Heart left ventricle (tissue), 16 donors: Measurements from ENCODE around the gene LINGO1. TPM values are rescaled to one million over a fixed set of nuclear protein-coding genes. Genes with fewer than 3 reads are reported as not detected.
A peak's percentile ranks its signal among the peaks of the same experiment; 100 is the strongest.

Source experiments
- ATAC-seq, 4 donors: fragments of 200-7000 bp; cut with Tn5 transposase; one replicate each; pipeline ENCODE4 v1.9.1; 2020 to 2022; ENCODE audit warnings: moderate library complexity in 4 of 4, mild to moderate bottlenecking in 3 of 4, moderate number of reproducible peaks in 1 of 4
- DNase-seq, 5 donors: peaks; one replicate each; pipeline ENCODE4 v3.0.0-alpha.2; 2020
- H3K27ac ChIP-seq, 12 donors: fragments of 200-600 bp; sonication (generic) in 4 of 12; one replicate each; pipeline versions ENCODE4 v1.5.0 to v1.8.0; 2016 to 2022; ENCODE audit warnings: mild to moderate bottlenecking in 2 of 12
- H3K27me3 ChIP-seq, 9 donors: fragments of 200-600 bp; sonication (generic) in 2 of 9; one replicate each; pipeline versions ENCODE4 v1.5.1 to v1.8.0; 2016 to 2022; ENCODE audit warnings: mild to moderate bottlenecking in 3 of 9
- H3K36me3 ChIP-seq, 9 donors: fragments of 200-600 bp; sonication (generic) in 2 of 9; one replicate each; pipeline versions ENCODE4 v1.5.0 to v1.8.0; 2018 to 2022; ENCODE audit warnings: mild to moderate bottlenecking in 2 of 9
- H3K4me1 ChIP-seq, 12 donors: fragments of 200-600 bp; sonication (generic) in 4 of 12; one replicate each; pipeline versions ENCODE4 v1.5.0 to v1.8.0; 2016 to 2022; ENCODE audit warnings: mild to moderate bottlenecking in 3 of 12
- H3K4me3 ChIP-seq, 12 donors: fragments of 200-600 bp; sonication (generic) in 4 of 12; one replicate each; pipeline versions ENCODE4 v1.5.0 to v1.8.0; 2017 to 2022; ENCODE audit warnings: mild to moderate bottlenecking in 9 of 12, moderate library complexity in 4 of 12
- H3K9me3 ChIP-seq, 12 donors: fragments of 200-600 bp; sonication (generic) in 4 of 12; one replicate each; pipeline versions ENCODE4 v1.5.0 to v1.8.0; 2016 to 2022; ENCODE audit warnings: mild to moderate bottlenecking in 1 of 12
- POLR2A ChIP-seq, 2 donors: fragments of 450-650 bp; IDR thresholded peaks; one replicate each; pipeline ENCODE4 v1.6.1; 2017; ENCODE audit warnings: antibody characterized with exemption in 2 of 2, mild to moderate bottlenecking in 2 of 2, moderate library complexity in 2 of 2
- WGBS, 4 donors: extraction: QIAGEN DNeasy Blood & Tissue Kit in 2 of 4; methylation state at CpG; one replicate each; pipeline versions ENCODE4 v1.1.5 to v1.1.7; 2013 to 2018; 5-methylcytosine and 5-hydroxymethylcytosine counted together
- intact Hi-C, 10 donors: fragments of 100-400 bp; cut with DNase I; formaldehyde crosslinking; loops; one replicate each; pipeline versions ENCODE4 v1.11.1 to v1.14.2; 2022
- polyA plus RNA-seq, 2 donors: library from polyadenylated mRNA; stranded (reverse); fragments of 200-250 nt; gene quantifications; one replicate each; pipeline ENCODE4 v1.2.3, GENCODE V29; 2013
- total RNA-seq, 9 donors: library from RNA; depleted of rRNA in 2 of 9; stranded (reverse); fragments of >200 nt in 2 of 9; fragmentation: NEBNext Ultra II Directional in 3 of 9; extraction: Animal tissue kit (Norgen Biotek cat#: 25700) in 3 of 9; gene quantifications; one replicate each; pipeline versions ENCODE4 v1.1.0 to v1.2.4, GENCODE V29; 2016 to 2023
- TF ChIP-seq, protein P1 (sequence below), 12 donors: fragments of 200-600 bp; sonication (generic) in 4 of 12; IDR thresholded peaks; one replicate each; pipeline versions ENCODE4 v1.5.0 to v1.8.0; 2018 to 2022; ENCODE audit warnings: antibody characterized with exemption in 12 of 12, mild to moderate bottlenecking in 5 of 12
- donor health status: ischemic (EF 13 %, LVEDD 7.1; RV severe dilation, severe dysfunction).
- donor health status: healthy with polysubstance abuse.
- donor health status: DM: no; HTN: yes; CAD: no.
- donor health status: DM: no; HTN: no; CAD: no.
- donor health status: ischemic (EF 25% LVEDD 6.9; RV normal size, moderate dysfunction).
- donor health status: ischemic (EF 25% LVEDD 5.7; RV mildly dilated, moderate dysfunction).
- donor health status: healthy.
- donor health status: DM: yes; HTN: yes; CAD: no.
- donor health status: ischemic (EF 35%, LVEDD 5.7; RV mildly dilated, moderate dysfunction).
- donor health status: nonischemic (EF 11% LVEDD 7.7; RV severe dilation, severe dysfunction).
- donor health status: DM: yes; HTN: yes; CAD: no.
- donor health status: PGD.
- donor health status: ischemic (EF 29% LVEDD 5.4; RV normal size, mild dysfunction).
- donor health status: nonischemic (EF 23%, LVEDD 6.1; RV moderate dilation, normal function).

The LINGO1 gene
- total and polyA plus RNA-seq, 11 donors: 0.49 to 4.0 (median 1.7) TPM

DNA sequence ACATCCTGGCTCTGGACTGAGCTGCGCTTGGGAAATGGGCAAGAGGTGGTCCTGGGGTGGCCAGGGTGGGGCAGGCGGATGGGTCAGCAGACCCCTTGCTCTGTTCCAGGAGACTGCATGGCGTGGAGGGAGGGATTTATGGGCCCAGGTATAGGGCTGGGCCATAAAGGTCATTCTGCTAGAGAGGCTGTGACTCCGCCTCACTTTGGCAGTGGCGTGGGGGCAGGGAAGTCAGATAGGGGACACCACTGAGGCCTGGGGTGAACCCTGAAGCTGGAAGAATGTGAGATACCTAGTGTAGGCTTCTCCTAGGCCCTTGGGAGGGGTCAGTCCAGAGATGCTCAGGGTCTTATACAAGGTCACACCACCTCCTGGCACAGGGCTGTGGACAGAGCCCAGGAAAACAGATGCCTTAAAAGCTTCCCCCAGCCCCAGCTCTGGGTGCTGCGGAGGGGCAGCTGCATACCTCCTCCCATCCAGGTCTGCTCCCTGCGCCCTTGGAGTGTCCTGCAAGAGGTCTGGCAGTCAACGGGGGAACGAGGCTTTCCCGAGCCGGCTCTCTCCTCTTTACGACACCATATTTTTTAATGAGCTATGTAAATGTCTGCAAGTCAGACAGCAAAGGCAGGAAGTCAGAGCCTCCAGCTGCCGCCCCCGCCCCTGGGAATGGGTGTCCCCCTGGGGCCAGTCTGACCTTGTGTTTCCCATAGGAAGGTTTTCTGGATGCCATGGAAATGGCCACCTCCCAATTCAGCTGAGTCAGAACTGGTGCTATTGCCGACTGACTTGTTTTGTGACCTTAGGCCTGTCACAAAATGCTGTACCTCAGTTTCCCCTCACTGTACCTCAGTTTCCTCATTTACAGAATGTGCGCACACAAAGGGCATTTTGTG, 26.3 kb downstream of the LINGO1 start:
- peak overlapping the region in 7 of 12 donors; percentile 48 to 70 (median 53) for H3K27ac ChIP-seq
- no peaks in the 10 kb centered on the region for H3K9me3 ChIP-seq
- intact Hi-C loops: no loop called here
- no peak overlapping the region for H3K4me3 ChIP-seq
- H3K27me3 ChIP-seq: no peaks in the 10 kb centered on the region
- WGBS, 4 donors: 68 to 77% (median 75%) methylated on average over 16 of the region's 16 CpGs
- H3K4me1 ChIP-seq: peaks cover 0 to 23% (median 11%) of the 10 kb centered on the region in 12 donors
- TF ChIP-seq, protein P1, sequence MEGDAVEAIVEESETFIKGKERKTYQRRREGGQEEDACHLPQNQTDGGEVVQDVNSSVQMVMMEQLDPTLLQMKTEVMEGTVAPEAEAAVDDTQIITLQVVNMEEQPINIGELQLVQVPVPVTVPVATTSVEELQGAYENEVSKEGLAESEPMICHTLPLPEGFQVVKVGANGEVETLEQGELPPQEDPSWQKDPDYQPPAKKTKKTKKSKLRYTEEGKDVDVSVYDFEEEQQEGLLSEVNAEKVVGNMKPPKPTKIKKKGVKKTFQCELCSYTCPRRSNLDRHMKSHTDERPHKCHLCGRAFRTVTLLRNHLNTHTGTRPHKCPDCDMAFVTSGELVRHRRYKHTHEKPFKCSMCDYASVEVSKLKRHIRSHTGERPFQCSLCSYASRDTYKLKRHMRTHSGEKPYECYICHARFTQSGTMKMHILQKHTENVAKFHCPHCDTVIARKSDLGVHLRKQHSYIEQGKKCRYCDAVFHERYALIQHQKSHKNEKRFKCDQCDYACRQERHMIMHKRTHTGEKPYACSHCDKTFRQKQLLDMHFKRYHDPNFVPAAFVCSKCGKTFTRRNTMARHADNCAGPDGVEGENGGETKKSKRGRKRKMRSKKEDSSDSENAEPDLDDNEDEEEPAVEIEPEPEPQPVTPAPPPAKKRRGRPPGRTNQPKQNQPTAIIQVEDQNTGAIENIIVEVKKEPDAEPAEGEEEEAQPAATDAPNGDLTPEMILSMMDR (IDR thresholded peaks at IDR 0.05): no peak
- no peak for TF ChIP-seq POLR2A (IDR thresholded peaks at IDR 0.05)
- DNase-seq: peak in 1 of 5 donors; percentile 52
- no peaks in the 10 kb centered on the region for H3K36me3 ChIP-seq
- ATAC-seq: peak in 1 of 4 donors; percentile 6

- intact Hi-C loops: no loop called here
- Histone ChIP-seq H3K36me3 (no peaks in the 10 kb centered on the region), H3K4me1 (peaks cover 0 to 24% (median 11%) of the 10 kb centered on the region in 12 donors), H3K27me3 (no peaks in the 10 kb centered on the region), H3K4me3 (no peak overlapping the region), H3K9me3 (no peaks in the 10 kb centered on the region), H3K27ac (no peak overlapping the region)
- TF ChIP-seq, protein P1 (IDR thresholded peaks at IDR 0.05): no peak
- no peak for TF ChIP-seq POLR2A (IDR thresholded peaks at IDR 0.05)
- ATAC-seq (no peak), DNase-seq (no peak)
- 95 to 98% (median 96%) methylated on average over 5 to 6 of the region's 6 CpGs for WGBS, 4 donors
These were observed 27.2 kb downstream of the LINGO1 start for GRCh38 chr15:77605547-77605946.

DNA sequence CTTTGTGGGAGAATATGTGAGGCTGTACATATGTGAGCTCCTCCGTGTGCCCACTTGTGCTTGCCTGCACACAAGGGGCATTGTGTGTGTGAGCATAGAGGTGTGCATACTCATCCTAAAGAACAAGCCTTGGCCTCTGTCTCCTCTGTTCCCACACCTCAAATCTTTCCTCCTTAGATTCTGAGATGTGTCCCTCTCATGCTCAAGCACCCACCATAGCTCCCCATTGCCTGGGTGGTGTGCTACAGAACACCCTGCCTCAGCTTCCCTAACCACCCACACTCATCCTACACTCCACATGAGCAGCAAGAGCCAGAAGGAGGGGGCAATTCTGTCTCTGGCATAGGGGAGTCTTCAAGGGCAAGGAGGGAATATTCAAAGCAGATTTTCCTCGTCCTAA, 27.7 kb downstream of the LINGO1 start:
- Histone ChIP-seq H3K4me1 (peaks cover 0 to 29% (median 12%) of the 10 kb centered on the region in 12 donors), H3K36me3 (no peaks in the 10 kb centered on the region), H3K4me3 (no peak overlapping the region), H3K9me3 (no peaks in the 10 kb centered on the region), H3K27me3 (no peaks in the 10 kb centered on the region), H3K27ac (no peak overlapping the region)
- DNase-seq: no peak
- 75 to 94% (median 89%) methylated on average over 2 of the region's 2 CpGs for WGBS, 4 donors
- TF ChIP-seq, protein P1 (IDR thresholded peaks at IDR 0.05): no peak
- TF ChIP-seq POLR2A (IDR thresholded peaks at IDR 0.05): no peak
- intact Hi-C loops: no loop called here
- no peak for ATAC-seq

DNA sequence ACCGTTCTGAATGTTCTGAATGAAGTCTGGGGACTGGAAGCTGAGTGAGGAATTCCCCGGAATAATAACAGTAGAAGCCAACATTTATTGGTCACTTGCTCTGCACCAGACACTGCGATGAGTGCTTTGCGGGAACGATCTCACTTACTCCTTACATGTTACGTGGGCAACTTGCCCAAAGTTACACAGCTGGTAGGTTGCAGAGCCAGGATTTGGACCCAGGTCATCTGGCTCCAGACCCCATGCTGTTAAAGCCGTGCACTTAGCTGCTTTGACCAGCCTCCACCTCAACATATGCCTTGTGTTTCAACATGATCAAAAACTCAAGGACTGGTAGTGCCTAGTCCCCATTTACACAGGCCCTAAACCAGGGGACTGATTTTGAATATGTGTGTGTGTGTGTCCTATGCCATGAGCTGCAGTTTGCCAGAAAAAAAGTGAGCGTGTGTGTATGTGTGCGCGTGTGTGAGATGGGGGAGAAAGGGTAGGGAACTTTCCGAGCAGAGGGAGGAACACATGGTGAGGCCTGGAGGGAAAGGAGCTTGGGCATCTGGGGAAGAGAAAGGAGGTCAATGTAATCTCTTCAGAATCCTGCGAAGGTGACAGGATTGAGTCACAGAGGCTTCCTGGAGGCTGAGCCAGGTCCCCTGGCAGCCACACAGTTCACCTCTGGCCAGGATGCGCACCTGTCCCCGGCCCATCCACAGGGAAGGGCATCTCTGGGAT, 28.9 kb downstream of the LINGO1 start:
- Histone ChIP-seq H3K27ac (no peak overlapping the region), H3K4me3 (no peak overlapping the region), H3K4me1 (peaks cover 0 to 32% (median 12%) of the 10 kb centered on the region in 12 donors), H3K36me3 (no peaks in the 10 kb centered on the region), H3K27me3 (no peaks in the 10 kb centered on the region), H3K9me3 (no peaks in the 10 kb centered on the region)
- whole genome bisulfite sequencing, 4 donors: 77 to 84% (median 79%) methylated on average over 10 to 14 of the region's 14 CpGs
- DNase-seq (no peak), ATAC-seq (no peak)
- intact Hi-C loops: no loop called here
- TF ChIP-seq POLR2A (IDR thresholded peaks at IDR 0.05): no peak
- TF ChIP-seq, protein P1 (IDR thresholded peaks at IDR 0.05): no peak
